GM19324 (cell line): ENCODE results near the gene NCLN.
"Not testable (repeated sequence)": the region's sequence is repeated elsewhere in the genome, so short reads cannot be mapped to it uniquely, and the experiment has no call there.

ENCODE experiments used
- ATAC-seq: cut with Tn5 transposase; IDR thresholded peaks from one replicate; pipeline ENCODE4 v1.9.1; 2021; ENCODE audit warnings: mild to moderate bottlenecking, moderate library complexity; ENCODE audit not compliant: unreplicated experiment, low FRiP score

Gene NCLN

GRCh38 chr19:3216874-3217273 lies 31.1 kb downstream of the NCLN start:
- ATAC-seq = no peak

GRCh38 chr19:3220576-3220975 lies 34.8 kb downstream of the NCLN start:
- ATAC-seq = no peak

GRCh38 chr19:3221576-3221975 lies 35.8 kb downstream of the NCLN start:
- not testable (repeated sequence) for ATAC-seq

- no peak for ATAC-seq
Observed at GRCh38 chr19:3222709-3223108, 37.0 kb downstream of the NCLN start.

GRCh38 chr19:3224346-3225168 lies 38.8 kb downstream of the NCLN start, which contains the start of gene CELF5:
CELF5 (plus strand) TSS chr19:3224661; CDS start chr19:3224740, 79 bp downstream.
- ATAC-seq = no peak

GRCh38 chr19:3225169-3225485 lies 39.4 kb downstream of the NCLN start:
- ATAC-seq = no peak

- no peak for ATAC-seq
Observed at GRCh38 chr19:3225677-3226093, 40.0 kb downstream of the NCLN start.

GRCh38 chr19:3227054-3227626 lies 41.4 kb downstream of the NCLN start:
- ATAC-seq = no peak

GRCh38 chr19:3229346-3229743 lies 43.6 kb downstream of the NCLN start:
- ATAC-seq = no peak

- no peak for ATAC-seq
Observed at GRCh38 chr19:3229888-3230496, 44.3 kb downstream of the NCLN start.

GRCh38 chr19:3231288-3231687 lies 45.6 kb downstream of the NCLN start:
- ATAC-seq = no peak

GRCh38 chr19:3233116-3233515 lies 47.4 kb downstream of the NCLN start:
- no peak for ATAC-seq

- ATAC-seq = no peak
Observed at GRCh38 chr19:3233831-3234230, 48.1 kb downstream of the NCLN start.

GRCh38 chr19:3234800-3235199 lies 49.1 kb downstream of the NCLN start:
- ATAC-seq = no peak

GRCh38 chr19:3235604-3236003 lies 49.9 kb downstream of the NCLN start:
- ATAC-seq = not testable (repeated sequence)

- ATAC-seq = no peak
Observed at GRCh38 chr19:3236272-3236671, 50.5 kb downstream of the NCLN start.

GRCh38 chr19:3238066-3238561 lies 52.4 kb downstream of the NCLN start:
- no peak for ATAC-seq

- ATAC-seq = no peak
Observed at GRCh38 chr19:3239367-3239766, 53.6 kb downstream of the NCLN start.

- ATAC-seq = no peak
Observed at GRCh38 chr19:3243819-3244700, 58.3 kb downstream of the NCLN start.

GRCh38 chr19:3245050-3245449 lies 59.3 kb downstream of the NCLN start:
- no peak for ATAC-seq
